H9 (cell line): ENCODE measurements around the gene PDCD6IP. TPM values are rescaled to one million over a fixed set of nuclear protein-coding genes. Genes with fewer than 3 reads are reported as not detected.

ENCODE experiments used
- DNase-seq: peaks from one replicate; pipeline ENCODE4 v3.0.0-alpha.2; 2017
- H2AFZ ChIP-seq: one replicate; pipeline ENCODE4 v1.6.1; 2013; ENCODE audit warnings: mild to moderate bottlenecking, low read length, control low read depth, moderate library complexity
- H2AK5ac ChIP-seq: 2 replicates; pipeline ENCODE4 v1.6.1; 2013; ENCODE audit warnings: low read length, control low read depth, mixed read lengths; ENCODE audit not compliant: insufficient read length
- H2BK120ac ChIP-seq: one replicate; pipeline ENCODE4 v1.6.1; 2013; ENCODE audit warnings: low read depth, mild to moderate bottlenecking, low read length, control low read depth, inconsistent platforms; ENCODE audit not compliant: poor library complexity, severe bottlenecking
- H2BK12ac ChIP-seq: 2 replicates; pipeline ENCODE4 v1.6.1; 2013; ENCODE audit warnings: low read length, control low read depth, mixed read lengths, low read depth; ENCODE audit not compliant: insufficient read length
- H2BK15ac ChIP-seq: 2 replicates; pipeline ENCODE4 v1.6.1; 2013; ENCODE audit warnings: low read depth, low read length, control low read depth
- H2BK20ac ChIP-seq: one replicate; pipeline ENCODE4 v1.6.1; 2013; ENCODE audit warnings: low read depth, mild to moderate bottlenecking, low read length, control low read depth, inconsistent platforms; ENCODE audit not compliant: poor library complexity, severe bottlenecking
- H2BK5ac ChIP-seq: 2 replicates; pipeline ENCODE4 v1.6.1; 2013; ENCODE audit warnings: low read length, control low read depth, mixed read lengths; ENCODE audit not compliant: insufficient read length
- H3K14ac ChIP-seq: 2 replicates; pipeline ENCODE4 v1.6.1; 2013; ENCODE audit warnings: low read length, control low read depth; ENCODE audit not compliant: insufficient read depth
- H3K18ac ChIP-seq: 2 replicates; pipeline ENCODE4 v1.6.1; 2013; ENCODE audit warnings: low read depth, mild to moderate bottlenecking, mixed read lengths, low read length, control low read depth; ENCODE audit not compliant: insufficient read length
- H3K23ac ChIP-seq: 2 replicates; pipeline ENCODE4 v1.6.1; 2013; ENCODE audit warnings: low read length, control low read depth, mixed read lengths, low read depth; ENCODE audit not compliant: insufficient read length
- H3K23me2 ChIP-seq: 2 replicates; pipeline ENCODE4 v1.6.1; 2013; ENCODE audit warnings: low read depth, mild to moderate bottlenecking, mixed read lengths, low read length, control low read depth; ENCODE audit not compliant: insufficient read length, poor library complexity, severe bottlenecking
- H3K27ac ChIP-seq: 2 replicates; pipeline ENCODE4 v1.5.1; 2013; ENCODE audit warnings: low read length, control low read depth, mixed read lengths, low read depth; ENCODE audit not compliant: insufficient read length
- H3K27me3 ChIP-seq: 2 replicates; pipeline ENCODE4 v1.6.1; 2013; ENCODE audit warnings: low read length, control low read depth, inconsistent platforms; ENCODE audit not compliant: insufficient read depth
- H3K4ac ChIP-seq: 2 replicates; pipeline ENCODE4 v1.6.1; 2013; ENCODE audit warnings: low read depth, mild to moderate bottlenecking, control low read depth, inconsistent platforms, low read length, moderate library complexity
- H3K4me1 ChIP-seq: 2 replicates; pipeline ENCODE4 v1.6.1; 2013; ENCODE audit warnings: low read length, control low read depth, inconsistent platforms; ENCODE audit not compliant: insufficient read depth
- H3K4me2 ChIP-seq: 2 replicates; pipeline ENCODE4 v1.6.1; 2013; ENCODE audit warnings: low read length, control low read depth, mixed read lengths; ENCODE audit not compliant: insufficient read length, insufficient read depth
- H3K56ac ChIP-seq: 2 replicates; pipeline ENCODE4 v1.6.1; 2013; ENCODE audit warnings: low read depth, mild to moderate bottlenecking, mixed read lengths, low read length, control low read depth; ENCODE audit not compliant: insufficient read length
- H3K79me1 ChIP-seq: 2 replicates; pipeline ENCODE4 v1.6.1; 2013; ENCODE audit warnings: low read depth, mild to moderate bottlenecking, moderate library complexity, low read length, control low read depth, inconsistent platforms; ENCODE audit not compliant: insufficient read depth, poor library complexity, severe bottlenecking
- H3K79me2 ChIP-seq: 2 replicates; pipeline ENCODE4 v1.6.1; 2013; ENCODE audit warnings: low read length, control low read depth, inconsistent platforms; ENCODE audit not compliant: insufficient read depth
- H3K9ac ChIP-seq: 2 replicates; pipeline ENCODE4 v1.6.1; 2013; ENCODE audit warnings: low read length, control low read depth, mixed read lengths; ENCODE audit not compliant: insufficient read length; ENCODE audit errors: extremely low read depth
- H3K9me3 ChIP-seq: one replicate; pipeline ENCODE4 v1.6.1; 2013; ENCODE audit warnings: low read depth, low read length, inconsistent platforms; ENCODE audit not compliant: control insufficient read depth
- H3T11ph ChIP-seq: one replicate; pipeline ENCODE4 v1.6.1; 2013; ENCODE audit warnings: mild to moderate bottlenecking, low read length, control low read depth, inconsistent platforms
- H4K20me1 ChIP-seq: one replicate; pipeline ENCODE4 v1.6.1; 2013; ENCODE audit not compliant: control insufficient read depth, insufficient read length, insufficient read depth
- H4K5ac ChIP-seq: 2 replicates; pipeline ENCODE4 v1.6.1; 2013; ENCODE audit warnings: low read depth, mild to moderate bottlenecking, mixed read lengths, low read length, control low read depth; ENCODE audit not compliant: insufficient read length
- H4K8ac ChIP-seq: replicated peaks from 2 replicates; pipeline ENCODE4 v1.6.1; 2013; ENCODE audit warnings: low read length, control low read depth, mixed read lengths, low read depth; ENCODE audit not compliant: insufficient read length
- H4K91ac ChIP-seq: 2 replicates; pipeline ENCODE4 v1.6.1; 2013; ENCODE audit warnings: low read depth, mild to moderate bottlenecking, moderate library complexity, mixed read lengths, low read length, control low read depth; ENCODE audit not compliant: insufficient read length
- H3K27ac Mint-ChIP-seq, 3 experiments: 2 replicates in 2 of 3; 3 replicates in 1 of 3; pipeline ENCODE4 v1.8.0; 2020 to 2021; ENCODE audit warnings: mixed read lengths in 3 of 3, mild to moderate bottlenecking in 1 of 3, moderate library complexity in 1 of 3
- H3K27me3 Mint-ChIP-seq: 2 replicates; pipeline ENCODE4 v1.8.0; 2021; ENCODE audit warnings: low read depth, mild to moderate bottlenecking, moderate library complexity, mixed read lengths
- H3K36me3 Mint-ChIP-seq, 3 experiments: 2 replicates in 2 of 3; 3 replicates in 1 of 3; pipeline ENCODE4 v1.8.0; 2020 to 2021; ENCODE audit warnings: low read depth in 3 of 3, mixed read lengths in 3 of 3; ENCODE audit not compliant: insufficient read depth in 1 of 3
- H3K4me1 Mint-ChIP-seq, 2 experiments: 2 replicates each; pipeline ENCODE4 v1.8.0; 2020; ENCODE audit warnings: mixed read lengths in 2 of 2
- H3K4me3 Mint-ChIP-seq, 2 experiments: 2 replicates in 1 of 2; 3 replicates in 1 of 2; pipeline ENCODE4 v1.8.0; 2020 to 2021; ENCODE audit warnings: mild to moderate bottlenecking in 2 of 2, mixed read lengths in 2 of 2, moderate library complexity in 1 of 2
- H3K9me3 Mint-ChIP-seq, 2 experiments: 2 replicates in 1 of 2; 3 replicates in 1 of 2; pipeline ENCODE4 v1.8.0; 2020; ENCODE audit warnings: mild to moderate bottlenecking in 2 of 2, mixed read lengths in 2 of 2, moderate library complexity in 1 of 2
- CTCF ChIP-seq: fragments of 200-600 bp; sonication (generic); conservative IDR thresholded peaks from 3 replicates; pipeline ENCODE4 v1.8.0; 2021; ENCODE audit warnings: antibody characterized with exemption, mild to moderate bottlenecking
- WGBS: extraction: QIAGEN DNeasy Blood & Tissue Kit; methylation state at CpG from one replicate; pipeline ENCODE4 v1.1.7; 2013; ENCODE audit warnings: missing lambda C conversion rate, low lambda C conversion rate, mixed read lengths; ENCODE audit not compliant: insufficient read length; ENCODE audit errors: extremely low coverage; 5-methylcytosine and 5-hydroxymethylcytosine counted together
- total RNA-seq: library from RNA; stranded (reverse); gene quantifications from 2 replicates; pipeline ENCODE4 v1.2.1, GENCODE V29; 2021

PDCD6IP gene
- total RNA-seq, 1 experiment from 2014 or later = 109 TPM

GRCh38 chr3:33868309-33868708 lies 69.9 kb downstream of the PDCD6IP start:
- Histone ChIP-seq H3K27ac (no peak overlapping the region), H2AK5ac (no peak overlapping the region), H3K9me3 (no peaks in the 10 kb centered on the region), H4K8ac (no peak overlapping the region), H2BK120ac (no peak overlapping the region), H3K56ac (no peak overlapping the region), H4K20me1 (no peaks in the 10 kb centered on the region), H3K79me2 (no peaks in the 10 kb centered on the region), H3K14ac (no peak overlapping the region), H3K27me3 (no peaks in the 10 kb centered on the region), H2BK12ac (no peak overlapping the region), H3K9ac (no peak overlapping the region), H3K79me1 (no peaks in the 10 kb centered on the region), H3K18ac (no peak overlapping the region), H3K23ac (no peak overlapping the region), H3K4me1 (no peaks in the 10 kb centered on the region), H4K5ac (no peak overlapping the region), H3T11ph (no peak overlapping the region), H4K91ac (no peak overlapping the region), H2BK5ac (no peak overlapping the region), H2BK20ac (no peak overlapping the region), H3K23me2 (no peaks in the 10 kb centered on the region), H2AFZ (no peak overlapping the region), H3K4me2 (no peak overlapping the region), H2BK15ac (no peak overlapping the region), H3K4ac (no peak overlapping the region)
- DNase-seq = no peak
- no peak overlapping the region for H3K4me3 Mint-ChIP-seq
- no peaks in the 10 kb centered on the region for H3K27me3 Mint-ChIP-seq
- no peaks in the 10 kb centered on the region; a peak in 1 of 5 replicates for H3K9me3 Mint-ChIP-seq
- no CpG with 5 or more reads among the region's 1 CpG for WGBS
- TF ChIP-seq CTCF = no peak
- no peak overlapping the region for H3K27ac Mint-ChIP-seq
- H3K4me1 Mint-ChIP-seq = peaks cover 0 to 19% of the 10 kb centered on the region in 2 experiments; a peak in 1 of 4 replicates
- H3K36me3 Mint-ChIP-seq = peaks cover 3 to 23% (median 20%) of the 10 kb centered on the region in 3 experiments; a peak in 6 of 7 replicates
